Prostate gland (tissue), 2 donors: ENCODE data around the gene ZC3H11A.

Experiments
- POLR2A ChIP-seq: fragments of 450-650 bp; IDR thresholded peaks from one replicate; pipeline ENCODE4 v1.6.1; 2016; ENCODE audit warnings: antibody characterized with exemption, mild to moderate bottlenecking
- POLR2AphosphoS5 ChIP-seq: sonication (generic); formaldehyde crosslinking; IDR thresholded peaks from one replicate; pipeline ENCODE4 v1.6.1; 2017; ENCODE audit warnings: antibody characterized with exemption
- TF ChIP-seq, protein P1 (sequence below), 4 experiments: fragments of 200-600 bp in 2 of 4; fragments of 450-650 bp in 2 of 4; sonication (generic) in 2 of 4; IDR thresholded peaks; 1 replicate in 3 of 4; 2 replicates in 1 of 4; pipeline ENCODE4 v1.5.1; 2016 to 2019; ENCODE audit warnings: antibody characterized with exemption in 4 of 4, mild to moderate bottlenecking in 2 of 4, moderate library complexity in 2 of 4

DNA sequence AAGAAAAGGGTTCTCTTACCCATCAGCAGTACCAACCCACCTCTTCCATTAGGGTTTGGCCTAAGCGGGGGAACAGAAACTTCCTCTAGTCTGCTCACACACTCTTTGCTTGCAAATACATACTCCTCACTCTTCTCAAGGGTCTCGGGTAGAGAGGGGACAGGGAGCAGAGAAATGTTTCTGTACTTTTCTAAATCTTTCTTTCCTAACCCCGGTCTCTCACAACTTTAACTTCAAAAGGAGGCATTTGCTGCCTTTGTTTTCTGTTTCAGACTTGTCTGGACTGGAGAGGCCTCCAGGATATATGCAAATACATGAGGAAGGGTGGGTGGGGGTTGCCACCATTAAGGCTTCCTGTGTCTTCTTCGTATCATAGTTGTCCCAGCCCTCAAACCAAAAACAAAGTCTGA lies 41.0 kb upstream of the ZC3H11A start:
- TF ChIP-seq, protein P1, sequence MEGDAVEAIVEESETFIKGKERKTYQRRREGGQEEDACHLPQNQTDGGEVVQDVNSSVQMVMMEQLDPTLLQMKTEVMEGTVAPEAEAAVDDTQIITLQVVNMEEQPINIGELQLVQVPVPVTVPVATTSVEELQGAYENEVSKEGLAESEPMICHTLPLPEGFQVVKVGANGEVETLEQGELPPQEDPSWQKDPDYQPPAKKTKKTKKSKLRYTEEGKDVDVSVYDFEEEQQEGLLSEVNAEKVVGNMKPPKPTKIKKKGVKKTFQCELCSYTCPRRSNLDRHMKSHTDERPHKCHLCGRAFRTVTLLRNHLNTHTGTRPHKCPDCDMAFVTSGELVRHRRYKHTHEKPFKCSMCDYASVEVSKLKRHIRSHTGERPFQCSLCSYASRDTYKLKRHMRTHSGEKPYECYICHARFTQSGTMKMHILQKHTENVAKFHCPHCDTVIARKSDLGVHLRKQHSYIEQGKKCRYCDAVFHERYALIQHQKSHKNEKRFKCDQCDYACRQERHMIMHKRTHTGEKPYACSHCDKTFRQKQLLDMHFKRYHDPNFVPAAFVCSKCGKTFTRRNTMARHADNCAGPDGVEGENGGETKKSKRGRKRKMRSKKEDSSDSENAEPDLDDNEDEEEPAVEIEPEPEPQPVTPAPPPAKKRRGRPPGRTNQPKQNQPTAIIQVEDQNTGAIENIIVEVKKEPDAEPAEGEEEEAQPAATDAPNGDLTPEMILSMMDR (IDR thresholded peaks at IDR 0.05) = no peak
- TF ChIP-seq POLR2A (no peak), POLR2AphosphoS5 (no peak)
